GM04504 (cell line): ENCODE measurements around the gene LETMD1.
"Not testable (repeated sequence)": the region's sequence is repeated elsewhere in the genome, so short reads cannot be mapped to it uniquely, and the experiment has no call there.

Source experiments
- DNase-seq: peaks from one replicate; pipeline ENCODE4 v3.0.0-alpha.2; 2012; ENCODE audit warnings: low read depth

LETMD1 gene

GRCh38 chr12:51047655-51048540 is at the start of gene LETMD1:
Gene LETMD1 (plus strand): TSS chr12:51048327. CDS start chr12:51048357, 30 bp downstream.
- DNase-seq = peak; percentile 98

GRCh38 chr12:50999093-50999492 is 49.0 kb upstream of the LETMD1 start:
- no peak for DNase-seq

GRCh38 chr12:51000245-51000644 is 47.9 kb upstream of the LETMD1 start:
- no peak for DNase-seq

GRCh38 chr12:51001799-51002198 is 46.3 kb upstream of the LETMD1 start:
- no peak for DNase-seq

- DNase-seq = no peak
Observed at GRCh38 chr12:51004504-51004903, 43.6 kb upstream of the LETMD1 start.

- no peak for DNase-seq
Observed at GRCh38 chr12:51005030-51005429, 43.1 kb upstream of the LETMD1 start.

GRCh38 chr12:51005671-51006070 is 42.5 kb upstream of the LETMD1 start:
- DNase-seq = no peak

- DNase-seq = no peak
Observed at GRCh38 chr12:51008329-51009055, 39.6 kb upstream of the LETMD1 start.

GRCh38 chr12:51009056-51009440 is 39.1 kb upstream of the LETMD1 start:
- no peak for DNase-seq

- DNase-seq = no peak
Observed at GRCh38 chr12:51011955-51012354, 36.2 kb upstream of the LETMD1 start.

- DNase-seq = no peak
Observed at GRCh38 chr12:51012570-51013236, 35.4 kb upstream of the LETMD1 start.

GRCh38 chr12:51013441-51013840 is 34.7 kb upstream of the LETMD1 start:
- no peak for DNase-seq

GRCh38 chr12:51014467-51014866 is 33.7 kb upstream of the LETMD1 start:
- DNase-seq = not testable (repeated sequence)

GRCh38 chr12:51017452-51017851 is 30.7 kb upstream of the LETMD1 start:
- DNase-seq = no peak

- no peak for DNase-seq
Observed at GRCh38 chr12:51018956-51019355, 29.2 kb upstream of the LETMD1 start.

- DNase-seq = no peak
Observed at GRCh38 chr12:51019927-51020326, 28.2 kb upstream of the LETMD1 start.

- no peak for DNase-seq
Observed at GRCh38 chr12:51020448-51021182, 27.5 kb upstream of the LETMD1 start.

- DNase-seq = no peak
Observed at GRCh38 chr12:51021694-51022093, 26.4 kb upstream of the LETMD1 start.

GRCh38 chr12:51023625-51024382 is 24.3 kb upstream of the LETMD1 start:
- no peak for DNase-seq

GRCh38 chr12:51025338-51025835 is 22.7 kb upstream of the LETMD1 start:
- DNase-seq = no peak
